K562 (cell line): ENCODE measurements around the gene MATR3. TPM values are rescaled to one million over a fixed set of nuclear protein-coding genes. Genes with fewer than 3 reads are reported as not detected.

Source experiments
- ARHGAP35 ChIP-seq: fragments of 450-650 bp; IDR thresholded peaks from 2 replicates; pipeline ENCODE4 v1.6.1; 2018; ENCODE audit not compliant: partially characterized antibody
- BRD4 ChIP-seq: fragments of 200-600 bp; sonication (generic); IDR thresholded peaks from 2 replicates; pipeline ENCODE4 v1.6.1; 2017; ENCODE audit warnings: inconsistent platforms
- CBX5 ChIP-seq: IDR thresholded peaks from 2 replicates; pipeline ENCODE4 v1.6.1; 2014; ENCODE audit warnings: low read depth, borderline replicate concordance
- CHCHD3 ChIP-seq: fragments of 250-450 bp; sonication (Bioruptor Pico); IDR thresholded peaks from 2 replicates; pipeline ENCODE4 v2.1.2; 2022; ENCODE audit warnings: mild to moderate bottlenecking
- HBP1 ChIP-seq: fragments of 450-650 bp; formaldehyde crosslinking; IDR thresholded peaks from 2 replicates; pipeline ENCODE4 v1.4.0; 2022; ENCODE audit warnings: missing genetic modification characterization
- MED1 ChIP-seq: sonication (generic); formaldehyde crosslinking; IDR thresholded peaks from 2 replicates; pipeline ENCODE4 v1.8.1; 2023; ENCODE audit warnings: missing genetic modification reagents, borderline replicate concordance
- RBM17 ChIP-seq: fragments of 200-400 bp; formaldehyde crosslinking; IDR thresholded peaks from 2 replicates; pipeline ENCODE4 v1.6.1; 2017; ENCODE audit warnings: low read depth, mild to moderate bottlenecking, low read length, borderline replicate concordance
- SMARCA4 ChIP-seq: fragments of 450-650 bp; IDR thresholded peaks from 2 replicates; pipeline ENCODE4 v1.6.1; 2016
- SPI1 ChIP-seq: IDR thresholded peaks from 2 replicates; pipeline ENCODE4 v1.6.1; 2011; ENCODE audit warnings: low read depth, low read length, control low read depth, borderline replicate concordance
- SRF ChIP-seq, 2 experiments: fragments of 250-450, 450-650 bp in 1 of 2; sonication (Bioruptor Pico) in 1 of 2; sonication (generic) in 1 of 2; formaldehyde crosslinking; IDR thresholded peaks; 2 replicates each; pipeline versions ENCODE4 v1.5.0 to v1.5.1; 2020 to 2022; ENCODE audit warnings: mild to moderate bottlenecking in 1 of 2, missing genetic modification reagents in 1 of 2
- SRSF7 ChIP-seq: fragments of 200-400 bp; formaldehyde crosslinking; optimal IDR thresholded peaks from 2 replicates; pipeline ENCODE3; 2017; ENCODE audit warnings: mild to moderate bottlenecking, low read depth, low read length
- TRIM24 ChIP-seq, 2 experiments: fragments of 450-650 bp; IDR thresholded peaks; 2 replicates each; pipeline ENCODE4 v1.6.1; 2016
- USF1 ChIP-seq: sonication (generic); formaldehyde crosslinking; IDR thresholded peaks from 2 replicates; pipeline ENCODE4 v1.9.0; 2022; ENCODE audit warnings: mild to moderate bottlenecking, missing genetic modification reagents
- YBX1 ChIP-seq: fragments of 450-650 bp; IDR thresholded peaks from 2 replicates; pipeline ENCODE4 v1.7.1; 2016; ENCODE audit warnings: mild to moderate bottlenecking
- ZNF184 ChIP-seq: sonication (generic); formaldehyde crosslinking; IDR thresholded peaks from 2 replicates; pipeline ENCODE4 v1.5.0; 2020; ENCODE audit warnings: missing genetic modification reagents
- ZNF197 ChIP-seq: fragments of 200-800 bp; sonication (Bioruptor generic); IDR thresholded peaks from 2 replicates; pipeline ENCODE4 v1.6.1; 2016; ENCODE audit warnings: low read depth, missing genetic modification characterization, missing compliant biosample characterization
- ZNF354B ChIP-seq: fragments of 250-450 bp; sonication (Bioruptor Pico); IDR thresholded peaks from 2 replicates; pipeline ENCODE4 v1.4.0; 2020
- ZNF592 ChIP-seq: fragments of 450-650 bp; IDR thresholded peaks from 2 replicates; pipeline ENCODE4 v1.6.1; 2017; ENCODE audit warnings: antibody characterized with exemption, mild to moderate bottlenecking
- ZNF695 ChIP-seq: fragments of 450-650 bp; formaldehyde crosslinking; IDR thresholded peaks from 2 replicates; pipeline ENCODE4 v1.4.0; 2020; ENCODE audit warnings: mild to moderate bottlenecking, moderate library complexity
- polyA plus RNA-seq, 8 experiments: library from polyadenylated mRNA; depleted of rRNA in 4 of 8; stranded (reverse) in 5 of 8; unstranded in 3 of 8; fragments of >200 nt; fragmentation: Nextera tagmentation in 2 of 8; fragmentation: Illumina TruSeq in 1 of 8; extraction: Ambion mirVana in 2 of 8; extraction: Trizol in 1 of 8; gene quantifications; 2 replicates each; pipeline versions ENCODE4 v1.2.1 to v1.2.3, GENCODE V29; 2011 to 2014; ENCODE audit warnings: inconsistent platforms in 1 of 8, missing spikeins in 1 of 8
- total RNA-seq, 7 experiments: library from RNA; depleted of rRNA in 6 of 7; stranded (reverse); fragments of >200 nt in 6 of 7; fragmentation: Illumina TruSeq in 2 of 7; extraction: Trizol in 2 of 7; gene quantifications; 2 replicates each; pipeline versions ENCODE4 v1.2.1 to v1.2.3, GENCODE V29; 2011 to 2021; ENCODE audit warnings: low replicate concordance in 1 of 7
- TF ChIP-seq, protein P1 (sequence below): fragments of 450-650 bp; IDR thresholded peaks from 2 replicates; pipeline ENCODE4 v1.6.1; 2017; ENCODE audit warnings: antibody characterized with exemption
- TF ChIP-seq, protein P2 (sequence below): fragments of 250-450 bp; sonication (Bioruptor Pico); IDR thresholded peaks from 2 replicates; pipeline ENCODE4 v1.6.1; 2021; ENCODE audit warnings: mild to moderate bottlenecking

The MATR3 gene
- total and polyA plus RNA-seq, 9 of the 15 experiments (the other 6 are each of a cell fraction or from before 2014, with no cell fraction given), result 150 to 425 (median 263) TPM

DNA sequence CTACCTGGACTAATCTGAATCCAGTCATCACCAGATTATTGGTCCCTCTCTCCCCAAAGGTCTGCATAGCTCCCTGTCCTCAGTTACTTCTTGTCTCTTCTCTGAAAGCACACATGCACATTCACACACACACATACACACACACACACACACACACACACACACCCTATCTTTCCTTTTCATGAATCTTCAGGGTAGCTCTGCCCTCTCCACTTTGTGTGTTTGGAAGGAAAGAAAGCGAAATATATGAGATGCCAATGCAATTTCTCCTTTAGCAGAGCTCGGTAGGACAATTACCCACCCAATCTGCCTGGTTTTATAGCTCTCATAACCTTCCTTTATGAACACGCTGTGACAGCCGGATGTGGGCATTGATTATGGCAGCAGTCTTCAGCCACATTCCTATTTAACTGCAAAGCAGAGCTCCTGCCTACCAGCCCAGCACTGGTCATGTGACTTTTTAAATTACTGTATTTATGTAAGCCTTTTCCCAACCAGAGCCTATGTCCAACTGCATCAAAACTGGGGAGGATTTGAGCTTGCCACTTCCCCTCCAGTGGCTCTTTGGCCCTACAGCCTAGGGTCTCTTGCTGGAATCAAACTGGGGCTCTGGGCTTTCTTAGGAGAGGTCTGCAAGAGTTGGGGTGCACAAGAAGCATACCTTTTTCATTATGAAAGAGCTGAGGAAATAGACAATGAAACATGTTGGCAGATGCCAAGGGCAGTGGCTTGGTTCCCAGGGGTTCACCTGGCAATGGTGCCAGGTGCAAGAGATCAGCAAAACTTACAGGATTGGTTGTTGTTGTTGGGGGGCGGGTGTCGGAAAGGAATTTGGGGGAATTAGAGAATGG, 20.8 kb upstream of the MATR3 start (continued):
- TF ChIP-seq HBP1 (CRISPR knock-in tag), result peak; percentile 82; the same call in 1 of the 2 replicates
- TF ChIP-seq ZNF197 (CRISPR knock-in tag), result no peak
- peak; percentile 50 for TF ChIP-seq USF1 (CRISPR knock-in tag)
- 0 out of 2 replicates have a peak, but pooled peaks have one; percentile 8 for TF ChIP-seq SPI1
- TF ChIP-seq RBM17, result no peak
- no peak for TF ChIP-seq CHCHD3
- TF ChIP-seq CBX5, result no peak
- TF ChIP-seq TRIM24 (IDR thresholded peaks at IDR 0.05), result no peak
- no peak for TF ChIP-seq SMARCA4
- TF ChIP-seq ZNF592, result 0 out of 2 replicates have a peak, but pooled peaks have one; percentile 10
- TF ChIP-seq, protein P1, sequence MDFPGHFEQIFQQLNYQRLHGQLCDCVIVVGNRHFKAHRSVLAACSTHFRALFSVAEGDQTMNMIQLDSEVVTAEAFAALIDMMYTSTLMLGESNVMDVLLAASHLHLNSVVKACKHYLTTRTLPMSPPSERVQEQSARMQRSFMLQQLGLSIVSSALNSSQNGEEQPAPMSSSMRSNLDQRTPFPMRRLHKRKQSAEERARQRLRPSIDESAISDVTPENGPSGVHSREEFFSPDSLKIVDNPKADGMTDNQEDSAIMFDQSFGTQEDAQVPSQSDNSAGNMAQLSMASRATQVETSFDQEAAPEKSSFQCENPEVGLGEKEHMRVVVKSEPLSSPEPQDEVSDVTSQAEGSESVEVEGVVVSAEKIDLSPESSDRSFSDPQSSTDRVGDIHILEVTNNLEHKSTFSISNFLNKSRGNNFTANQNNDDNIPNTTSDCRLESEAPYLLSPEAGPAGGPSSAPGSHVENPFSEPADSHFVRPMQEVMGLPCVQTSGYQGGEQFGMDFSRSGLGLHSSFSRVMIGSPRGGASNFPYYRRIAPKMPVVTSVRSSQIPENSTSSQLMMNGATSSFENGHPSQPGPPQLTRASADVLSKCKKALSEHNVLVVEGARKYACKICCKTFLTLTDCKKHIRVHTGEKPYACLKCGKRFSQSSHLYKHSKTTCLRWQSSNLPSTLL, result no peak
- no peak for TF ChIP-seq YBX1
- TF ChIP-seq SRF (CRISPR knock-in tag; IDR thresholded peaks at IDR 0.05), result no peak
- no peak for TF ChIP-seq ZNF354B
- TF ChIP-seq ARHGAP35, result no peak
- TF ChIP-seq BRD4, result no peak
- no peak for TF ChIP-seq ZNF184 (CRISPR knock-in tag)
- TF ChIP-seq MED1 (CRISPR knock-in tag), result no peak
- TF ChIP-seq SRSF7, result no peak
- TF ChIP-seq, protein P2, sequence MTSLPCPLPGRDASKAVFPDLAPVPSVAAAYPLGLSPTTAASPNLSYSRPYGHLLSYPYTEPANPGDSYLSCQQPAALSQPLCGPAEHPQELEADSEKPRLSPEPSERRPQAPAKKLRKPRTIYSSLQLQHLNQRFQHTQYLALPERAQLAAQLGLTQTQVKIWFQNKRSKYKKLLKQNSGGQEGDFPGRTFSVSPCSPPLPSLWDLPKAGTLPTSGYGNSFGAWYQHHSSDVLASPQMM (CRISPR knock-in tag), result no peak
- no peak for TF ChIP-seq ZNF695 (CRISPR knock-in tag)
